HEK293T (cell line): Measurements from ENCODE around the gene LSG1.
"Not testable (repeated sequence)": the region's sequence is repeated elsewhere in the genome, so short reads cannot be mapped to it uniquely, and the experiment has no call there.

Source experiments
- CTCF ChIA-PET: fragments of 350-600 bp; formaldehyde crosslinking; extraction: SDS; loops from one replicate; lab custom pipeline; 2021; ENCODE audit warnings: antibody characterized with exemption, inconsistent platforms; lab: Yijun Ruan, JAX
- POLR2A ChIA-PET: fragments of 350-600 bp; formaldehyde crosslinking; extraction: SDS; loops from one replicate; lab custom pipeline; 2020; ENCODE audit warnings: antibody characterized with exemption, inconsistent platforms; lab: Yijun Ruan, JAX
- DNase-seq: peaks from one replicate; pipeline ENCODE4 v3.0.0; 2012; ENCODE audit warnings: mixed read lengths; ENCODE audit errors: extremely low spot score
- ARNT ChIP-seq: fragments of 450-650 bp; IDR thresholded peaks from 2 replicates; pipeline ENCODE4 v1.6.1; 2017; ENCODE audit warnings: mild to moderate bottlenecking
- BHLHE40 ChIP-seq: fragments of 450-650 bp; IDR thresholded peaks from 2 replicates; pipeline ENCODE4 v1.6.1; 2016; ENCODE audit warnings: mild to moderate bottlenecking, moderate library complexity, borderline replicate concordance
- CTBP1 ChIP-seq: fragments of 450-650 bp; IDR thresholded peaks from 2 replicates; pipeline ENCODE4 v1.6.1; 2016; ENCODE audit warnings: borderline replicate concordance
- ELF4 ChIP-seq: fragments of 450-650 bp; IDR thresholded peaks from 2 replicates; pipeline ENCODE4 v1.6.1; 2017; ENCODE audit warnings: antibody characterized with exemption
- FOXA1 ChIP-seq: fragments of 450-650 bp; IDR thresholded peaks from 2 replicates; pipeline ENCODE4 v1.6.1; 2016; ENCODE audit warnings: mild to moderate bottlenecking
- FOXK2 ChIP-seq: fragments of 450-650 bp; IDR thresholded peaks from 2 replicates; pipeline ENCODE4 v1.6.1; 2016; ENCODE audit warnings: mild to moderate bottlenecking
- FOXM1 ChIP-seq: fragments of 450-650 bp; IDR thresholded peaks from 2 replicates; pipeline ENCODE4 v1.6.1; 2017; ENCODE audit warnings: mild to moderate bottlenecking, borderline replicate concordance
- HDGF ChIP-seq: fragments of 450-650 bp; IDR thresholded peaks from 2 replicates; pipeline ENCODE4 v1.6.1; 2017; ENCODE audit warnings: antibody characterized with exemption, borderline replicate concordance
- L3MBTL2 ChIP-seq: fragments of 450-650 bp; conservative IDR thresholded peaks from 2 replicates; pipeline ENCODE4 v1.6.1; 2016; ENCODE audit warnings: mild to moderate bottlenecking
- LEF1 ChIP-seq: fragments of 450-650 bp; IDR thresholded peaks from 2 replicates; pipeline ENCODE4 v1.6.1; 2017; ENCODE audit warnings: mild to moderate bottlenecking, borderline replicate concordance
- NFRKB ChIP-seq: fragments of 450-650 bp; IDR thresholded peaks from 2 replicates; pipeline ENCODE4 v1.6.1; 2016; ENCODE audit warnings: mild to moderate bottlenecking, moderate library complexity
- PKNOX1 ChIP-seq: fragments of 450-650 bp; IDR thresholded peaks from 2 replicates; pipeline ENCODE4 v1.6.1; 2016
- SP1 ChIP-seq: fragments of 450-650 bp; IDR thresholded peaks from 2 replicates; pipeline ENCODE4 v1.6.1; 2017
- SUZ12 ChIP-seq: fragments of 450-650 bp; IDR thresholded peaks from 2 replicates; pipeline ENCODE4 v1.6.1; 2016; ENCODE audit warnings: mild to moderate bottlenecking
- TARDBP ChIP-seq: fragments of 450-650 bp; IDR thresholded peaks from 2 replicates; pipeline ENCODE4 v1.6.1; 2016
- ZNF384 ChIP-seq: fragments of 450-650 bp; IDR thresholded peaks from 2 replicates; pipeline ENCODE4 v1.6.1; 2016

Gene LSG1

GRCh38 chr3:194608981-194609380, 63.0 kb downstream of the LSG1 start:
- no peak for TF ChIP-seq FOXA1
- ChIA-PET CTCF (interaction anchor here (0.8 kb wide), 1 partner anchor 15 kb away, joined by 3 read pairs; no protein-coding TSS in a partner anchor), POLR2A (no interaction called here)
- no peak for DNase-seq

GRCh38 chr3:194607592-194608389, 64.2 kb downstream of the LSG1 start:
- TF ChIP-seq BHLHE40 (no peak), FOXM1 (no peak), ARNT (no peak), LEF1 (no peak), ELF4 (no peak), FOXA1 (no peak), ZNF384 (no peak)
- ChIA-PET POLR2A (no interaction called here), CTCF (no interaction called here)
- DNase-seq = no peak

- ChIA-PET CTCF (no interaction called here), POLR2A (no interaction called here)
- no peak for DNase-seq
- TF ChIP-seq SP1 (no peak), CTBP1 (no peak), TARDBP (no peak), NFRKB (no peak), FOXA1 (no peak)
Measured at GRCh38 chr3:194606941-194607340, 65.0 kb downstream of the LSG1 start.

- POLR2A ChIA-PET = no interaction called here
- no peak for DNase-seq
- CTCF ChIA-PET = no interaction called here
- TF ChIP-seq ELF4 (no peak), ARNT (no peak), TARDBP (no peak), FOXM1 (no peak)
Measured at GRCh38 chr3:194606163-194606562, 65.8 kb downstream of the LSG1 start.

- POLR2A ChIA-PET, CTCF ChIA-PET: not testable (repeated sequence)
Measured at GRCh38 chr3:194605314-194605713, 66.7 kb downstream of the LSG1 start.

GRCh38 chr3:194604837-194605236, 67.2 kb downstream of the LSG1 start:
- no peak for TF ChIP-seq LEF1
- no peak for TF ChIP-seq BHLHE40
- TF ChIP-seq NFRKB = no peak
- no peak for TF ChIP-seq ARNT
- TF ChIP-seq SUZ12 = no peak
- no peak for TF ChIP-seq FOXK2
- TF ChIP-seq FOXA1 = no peak
- TF ChIP-seq SP1 = no peak
- TF ChIP-seq FOXM1 = no peak
- TF ChIP-seq PKNOX1 = no peak
- no peak for TF ChIP-seq CTBP1
- TF ChIP-seq ELF4 = no peak
- TF ChIP-seq TARDBP = no peak
- no peak for TF ChIP-seq L3MBTL2
- TF ChIP-seq ZNF384 = no peak
- no peak for TF ChIP-seq HDGF
- DNase-seq = no peak
- CTCF ChIA-PET = interaction anchor here (0.6 kb wide), 1 partner anchor 36 kb away, joined by 3 read pairs; no protein-coding TSS in a partner anchor
- POLR2A ChIA-PET = no interaction called here

More at GRCh38 chr3:194605314-194605713, 66.7 kb downstream of the LSG1 start:
- DNase-seq = not testable (repeated sequence)

- CTCF ChIA-PET = interaction anchor here (0.6 kb wide), 1 partner anchor 37 kb away, joined by 3 read pairs; no protein-coding TSS in a partner anchor
- TF ChIP-seq L3MBTL2 = no peak
- no peak for TF ChIP-seq ELF4
- no peak for TF ChIP-seq ZNF384
- TF ChIP-seq FOXA1 = no peak
- POLR2A ChIA-PET = no interaction called here
- DNase-seq = no peak
Measured at GRCh38 chr3:194604126-194604525, 67.9 kb downstream of the LSG1 start.

- DNase-seq = no peak
- TF ChIP-seq ELF4 (no peak), FOXA1 (no peak), PKNOX1 (no peak), ARNT (no peak), FOXK2 (no peak), BHLHE40 (no peak), CTBP1 (no peak), HDGF (no peak), NFRKB (no peak), SUZ12 (no peak), LEF1 (no peak), ZNF384 (no peak), L3MBTL2 (no peak), TARDBP (no peak), FOXM1 (no peak), SP1 (no peak)
- ChIA-PET POLR2A (no interaction called here), CTCF (interaction anchor here (0.6 to 1.3 kb wide), 2 partner anchors 8 to 587 kb away, joined by 3 to 5 read pairs; no protein-coding TSS in a partner anchor)
Measured at GRCh38 chr3:194602669-194603171, 69.3 kb downstream of the LSG1 start.
